GM18873 (cell line): ENCODE results near the gene BBOX1.
"Not testable (repeated sequence)": the region's sequence is repeated elsewhere in the genome, so short reads cannot be mapped to it uniquely, and the experiment has no call there.

Experiments
- ATAC-seq: cut with Tn5 transposase; IDR thresholded peaks from one replicate; pipeline ENCODE4 v1.9.1; 2021; ENCODE audit warnings: mild to moderate bottlenecking, moderate library complexity, moderate number of reproducible peaks; ENCODE audit not compliant: unreplicated experiment, low FRiP score

Gene BBOX1

GRCh38 chr11:27083241-27083640, 42.6 kb downstream of the BBOX1 start:
- ATAC-seq = no peak

GRCh38 chr11:27083782-27084181, 43.2 kb downstream of the BBOX1 start:
- ATAC-seq = no peak

GRCh38 chr11:27084518-27084917, 43.9 kb downstream of the BBOX1 start:
- no peak for ATAC-seq

GRCh38 chr11:27085111-27085510, 44.5 kb downstream of the BBOX1 start:
- ATAC-seq = no peak

- ATAC-seq = no peak
Measured at GRCh38 chr11:27085605-27086004, 45.0 kb downstream of the BBOX1 start.

GRCh38 chr11:27087432-27087831, 46.8 kb downstream of the BBOX1 start:
- ATAC-seq = no peak

GRCh38 chr11:27088353-27088752, 47.7 kb downstream of the BBOX1 start:
- ATAC-seq = no peak

GRCh38 chr11:27089746-27090145, 49.1 kb downstream of the BBOX1 start:
- ATAC-seq = no peak

- not testable (repeated sequence) for ATAC-seq
Measured at GRCh38 chr11:27090357-27090948, 49.8 kb downstream of the BBOX1 start.

GRCh38 chr11:27094120-27094519, 53.5 kb downstream of the BBOX1 start:
- no peak for ATAC-seq

GRCh38 chr11:27095059-27095458, 54.4 kb downstream of the BBOX1 start:
- ATAC-seq = no peak

- no peak for ATAC-seq
Measured at GRCh38 chr11:27095887-27096286, 55.3 kb downstream of the BBOX1 start.

GRCh38 chr11:27097551-27097950, 56.9 kb downstream of the BBOX1 start:
- no peak for ATAC-seq

- ATAC-seq = no peak
Measured at GRCh38 chr11:27100534-27100933, 59.9 kb downstream of the BBOX1 start.

GRCh38 chr11:27107548-27107947, 66.9 kb downstream of the BBOX1 start:
- ATAC-seq = no peak

GRCh38 chr11:27108809-27109208, 68.2 kb downstream of the BBOX1 start:
- no peak for ATAC-seq

- no peak for ATAC-seq
Measured at GRCh38 chr11:27111896-27112295, 71.3 kb downstream of the BBOX1 start.

GRCh38 chr11:27112946-27113345, 72.3 kb downstream of the BBOX1 start:
- no peak for ATAC-seq

GRCh38 chr11:27115051-27115650, 74.5 kb downstream of the BBOX1 start:
- ATAC-seq = no peak

GRCh38 chr11:27116684-27117083, 76.1 kb downstream of the BBOX1 start:
- ATAC-seq = no peak

- no peak for ATAC-seq
Measured at GRCh38 chr11:27118371-27118770, 77.8 kb downstream of the BBOX1 start.

- no peak for ATAC-seq
Measured at GRCh38 chr11:27118949-27119348, 78.3 kb downstream of the BBOX1 start.

- no peak for ATAC-seq
Measured at GRCh38 chr11:27119396-27119795, 78.8 kb downstream of the BBOX1 start.
